Lung (tissue), 12 donors: ENCODE measurements around the gene POLE4. TPM values are rescaled to one million over a fixed set of nuclear protein-coding genes. Genes with fewer than 3 reads are reported as not detected.

Source experiments
- ATAC-seq: fragments of 200-7000 bp; cut with Tn5 transposase; one replicate; pipeline ENCODE4 v1.9.1; 2020; ENCODE audit warnings: moderate number of reproducible peaks; ENCODE audit not compliant: insufficient read depth, low FRiP score
- DNase-seq, 3 donors: peaks; one replicate each; pipeline ENCODE4 v3.0.0-alpha.2; 2013 to 2017
- H3K27ac ChIP-seq, 2 donors: one replicate each; pipeline ENCODE4 v1.5.1; 2013; ENCODE audit warnings: mild to moderate bottlenecking in 2 of 2, moderate library complexity in 2 of 2, control low read depth in 1 of 2, inconsistent platforms in 1 of 2, low read depth in 1 of 2, low read length in 1 of 2
- H3K27me3 ChIP-seq, 3 donors: one replicate each; pipeline ENCODE4 v1.5.1; 2013; ENCODE audit warnings: low read length in 2 of 3; ENCODE audit not compliant: control insufficient read depth in 3 of 3, insufficient read depth in 3 of 3
- H3K36me3 ChIP-seq, 4 donors: one replicate each; pipeline ENCODE4 v1.5.1; 2013; ENCODE audit warnings: low read length in 4 of 4, mild to moderate bottlenecking in 1 of 4, moderate library complexity in 1 of 4; ENCODE audit not compliant: control insufficient read depth in 4 of 4, insufficient read depth in 4 of 4
- H3K4me1 ChIP-seq, 5 donors: one replicate each; pipeline ENCODE4 v1.5.1; 2013; ENCODE audit warnings: low read length in 5 of 5, mild to moderate bottlenecking in 2 of 5, moderate library complexity in 1 of 5; ENCODE audit not compliant: control insufficient read depth in 5 of 5, insufficient read depth in 5 of 5
- H3K4me3 ChIP-seq: one replicate; pipeline ENCODE4 v1.5.1; 2013; ENCODE audit warnings: mild to moderate bottlenecking, control low read depth, moderate library complexity
- H3K9ac ChIP-seq, 2 donors: one replicate each; pipeline ENCODE4 v1.5.1; 2013; ENCODE audit warnings: low read length in 2 of 2, control low read depth in 1 of 2; ENCODE audit not compliant: insufficient read depth in 1 of 2
- H3K9me3 ChIP-seq, 4 donors: one replicate each; pipeline ENCODE4 v1.5.1; 2013; ENCODE audit warnings: low read length in 3 of 4, mild to moderate bottlenecking in 1 of 4, moderate library complexity in 1 of 4; ENCODE audit not compliant: control insufficient read depth in 4 of 4, insufficient read depth in 3 of 4
- CTCF ChIP-seq: IDR thresholded peaks from 2 replicates; pipeline ENCODE4 v1.5.1; 2012; ENCODE audit warnings: mild to moderate bottlenecking; ENCODE audit errors: control extremely low read depth, extremely low read depth
- WGBS, 2 donors: extraction: QIAGEN DNeasy Blood & Tissue Kit; methylation state at CpG; one replicate each; pipeline ENCODE4 v1.1.7; 2013; 5-methylcytosine and 5-hydroxymethylcytosine counted together
- polyA plus RNA-seq, 2 donors: library from polyadenylated mRNA; stranded (reverse); fragments of 200-250 nt; gene quantifications; one replicate each; pipeline ENCODE4 v1.2.1, GENCODE V29; 2013
- total RNA-seq, 2 donors: library from RNA; depleted of rRNA in 1 of 2; stranded (reverse); fragments of >200 nt in 1 of 2; gene quantifications; one replicate each; pipeline ENCODE4 v1.2.1, GENCODE V29; 2014 to 2021
- donor health status: control.
- donor health status: control.
- donor health status: Bipolar disorder and iron deficiency.
- donor health status: healthy.
- donor health status: DM: yes; HTN: yes; CAD: no.

Gene POLE4
- total and polyA plus RNA-seq, 4 donors, result 18.7 to 87.9 (median 57.6) TPM

- no peaks in the 10 kb centered on the region for H3K4me1 ChIP-seq
- DNase-seq (peak in 1 of 3 donors; percentile 11), ATAC-seq (no peak)
- no peak for TF ChIP-seq CTCF
- 79 to 89% methylated on average over 3 of the region's 3 CpGs for WGBS, 2 donors
- peaks cover 0 to 4% (median 2%) of the 10 kb centered on the region in 4 donors for H3K36me3 ChIP-seq
- no peaks in the 10 kb centered on the region for H3K9me3 ChIP-seq
- no peaks in the 10 kb centered on the region for H3K27me3 ChIP-seq
- no peak overlapping the region for H3K9ac ChIP-seq
- no peak overlapping the region for H3K4me3 ChIP-seq
- H3K27ac ChIP-seq, result no peak overlapping the region
These were observed 24.1 kb downstream of the POLE4 start for GRCh38 chr2:74982577-74982976.

- Histone ChIP-seq H3K9me3 (no peaks in the 10 kb centered on the region), H3K27me3 (no peaks in the 10 kb centered on the region), H3K4me1 (no peaks in the 10 kb centered on the region), H3K9ac (no peak overlapping the region), H3K36me3 (peaks cover 0 to 3% (median 0%) of the 10 kb centered on the region in 4 donors), H3K4me3 (no peak overlapping the region), H3K27ac (no peak overlapping the region)
- WGBS, 2 donors, result 95 to 96% methylated on average over 5 of the region's 5 CpGs
- ATAC-seq (no peak), DNase-seq (no peak)
- TF ChIP-seq CTCF, result no peak
These were observed 25.4 kb downstream of the POLE4 start for GRCh38 chr2:74983631-74984392.

- Histone ChIP-seq H3K4me1 (no peaks in the 10 kb centered on the region), H3K9ac (no peak overlapping the region), H3K9me3 (no peaks in the 10 kb centered on the region), H3K27ac (no peak overlapping the region), H3K4me3 (no peak overlapping the region), H3K27me3 (no peaks in the 10 kb centered on the region), H3K36me3 (no peaks in the 10 kb centered on the region)
- ATAC-seq (no peak), DNase-seq (no peak)
- TF ChIP-seq CTCF, result no peak
- 89 to 93% methylated on average over 3 of the region's 3 CpGs for WGBS, 2 donors
These were observed 26.6 kb downstream of the POLE4 start for GRCh38 chr2:74984947-74985637.
